Esophagus (tissue), 2 donors: ENCODE measurements around the gene BTF3. TPM values are rescaled to one million over a fixed set of nuclear protein-coding genes. Genes with fewer than 3 reads are reported as not detected.
"Not testable (repeated sequence)": the region's sequence is repeated elsewhere in the genome, so short reads cannot be mapped to it uniquely, and the experiment has no call there.

Experiments used
- H3K27ac ChIP-seq, 2 donors: one replicate each; pipeline ENCODE4 v1.5.1; 2013; ENCODE audit warnings: low read depth in 2 of 2, mild to moderate bottlenecking in 2 of 2, inconsistent platforms in 1 of 2, low read length in 1 of 2, moderate library complexity in 1 of 2
- H3K27me3 ChIP-seq, 2 donors: one replicate each; pipeline ENCODE4 v1.6.1; 2013; ENCODE audit warnings: low read length in 2 of 2, control low read depth in 1 of 2, mild to moderate bottlenecking in 1 of 2; ENCODE audit not compliant: insufficient read depth in 2 of 2, control insufficient read depth in 1 of 2
- H3K36me3 ChIP-seq, 2 donors: one replicate each; pipeline ENCODE4 v1.6.1; 2013; ENCODE audit warnings: low read length in 1 of 2; ENCODE audit not compliant: control insufficient read depth in 2 of 2, insufficient read depth in 2 of 2
- H3K4me1 ChIP-seq, 2 donors: one replicate each; pipeline ENCODE4 v1.6.1; 2013; ENCODE audit warnings: low read length in 1 of 2; ENCODE audit not compliant: control insufficient read depth in 2 of 2, insufficient read depth in 2 of 2
- H3K4me3 ChIP-seq, 2 donors: one replicate each; pipeline ENCODE4 v1.5.1; 2013; ENCODE audit warnings: low read length in 2 of 2, mild to moderate bottlenecking in 2 of 2, low read depth in 1 of 2, moderate library complexity in 1 of 2
- H3K9me3 ChIP-seq, 2 donors: one replicate each; pipeline ENCODE4 v1.6.1; 2013; ENCODE audit warnings: mild to moderate bottlenecking in 2 of 2, low read depth in 1 of 2, low read length in 1 of 2, moderate library complexity in 1 of 2; ENCODE audit not compliant: control insufficient read depth in 2 of 2, insufficient read depth in 1 of 2
- WGBS, 2 donors: extraction: QIAGEN DNeasy Blood & Tissue Kit; methylation state at CpG; one replicate each; pipeline ENCODE4 v1.1.7; 2013; 5-methylcytosine and 5-hydroxymethylcytosine counted together
- polyA plus RNA-seq, 2 donors: library from polyadenylated mRNA; stranded (reverse); fragments of 200-250 nt; gene quantifications; one replicate each; pipeline ENCODE4 v1.2.3, GENCODE V29; 2013
- donor health status: healthy with polysubstance abuse.
- donor health status: Bipolar disorder and iron deficiency.

BTF3 gene
- polyA plus RNA-seq, 2 donors: 542 to 770 TPM

DNA sequence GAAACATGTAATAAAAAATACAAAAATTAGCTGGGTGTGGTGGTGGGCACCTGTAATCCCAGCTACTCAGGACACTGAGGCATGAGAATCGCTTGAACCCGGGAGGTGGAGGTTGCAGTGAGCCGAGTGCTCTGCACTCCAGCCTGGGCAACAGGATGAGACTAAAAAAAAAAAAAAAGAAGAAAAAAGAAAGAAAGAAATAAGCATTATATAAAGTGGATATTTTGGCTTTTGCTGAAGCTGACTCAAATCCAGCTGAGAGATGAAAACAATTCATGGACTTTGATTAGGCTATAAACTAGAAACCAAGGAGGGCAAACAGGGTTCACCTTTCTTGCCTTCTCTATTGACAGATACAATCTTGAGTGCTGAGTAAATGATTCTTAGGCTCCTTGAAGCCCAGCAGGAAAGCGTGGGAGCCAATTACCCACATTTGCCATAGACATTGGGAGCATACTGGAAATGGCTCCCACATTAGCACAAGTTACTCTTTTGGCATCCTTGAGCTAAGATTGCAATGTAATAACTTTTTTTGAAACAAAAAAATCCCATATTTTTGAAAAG lies 2.4 kb upstream of the BTF3 start:
- no peaks in the 10 kb centered on the region for H3K27me3 ChIP-seq
- H3K4me1 ChIP-seq: no peaks in the 10 kb centered on the region
- no peaks in the 10 kb centered on the region for H3K36me3 ChIP-seq
- WGBS, 2 donors: 77 to 96% methylated on average over 4 of the region's 4 CpGs
- no peak overlapping the region for H3K4me3 ChIP-seq
- H3K9me3 ChIP-seq: no peaks in the 10 kb centered on the region
- no peak overlapping the region for H3K27ac ChIP-seq

DNA sequence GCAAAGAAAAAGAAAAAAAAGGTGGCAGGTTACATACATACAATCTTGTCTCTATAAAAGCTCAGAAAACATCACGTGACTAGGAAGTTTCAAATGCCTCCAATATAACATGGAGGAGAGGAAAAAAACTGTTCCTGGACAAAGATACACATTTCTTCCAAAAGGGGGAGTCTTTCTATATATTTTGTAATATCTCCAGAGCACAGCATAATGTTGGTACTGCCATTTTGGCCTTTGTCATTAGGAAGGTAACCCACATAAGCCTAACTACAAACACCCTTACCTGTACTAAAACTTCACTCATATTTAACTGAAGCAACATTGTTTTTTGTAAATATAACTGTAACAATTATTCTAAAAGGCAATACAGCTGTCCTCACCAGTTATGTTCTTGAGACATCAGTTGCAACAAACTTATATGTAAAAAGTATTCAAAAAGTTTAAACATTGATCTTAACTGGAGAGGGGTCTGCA lies 1.2 kb upstream of the BTF3 start:
- Histone ChIP-seq H3K9me3 (no peaks in the 10 kb centered on the region), H3K27me3 (no peaks in the 10 kb centered on the region), H3K4me3 (no peak overlapping the region), H3K4me1 (no peaks in the 10 kb centered on the region), H3K36me3 (peaks cover 0 to 3% of the 10 kb centered on the region in 2 donors), H3K27ac (peak overlapping the region in 1 of 2 donors; percentile 28)
- 43 to 57% methylated on average over 1 of the region's 1 CpG for WGBS, 2 donors

DNA sequence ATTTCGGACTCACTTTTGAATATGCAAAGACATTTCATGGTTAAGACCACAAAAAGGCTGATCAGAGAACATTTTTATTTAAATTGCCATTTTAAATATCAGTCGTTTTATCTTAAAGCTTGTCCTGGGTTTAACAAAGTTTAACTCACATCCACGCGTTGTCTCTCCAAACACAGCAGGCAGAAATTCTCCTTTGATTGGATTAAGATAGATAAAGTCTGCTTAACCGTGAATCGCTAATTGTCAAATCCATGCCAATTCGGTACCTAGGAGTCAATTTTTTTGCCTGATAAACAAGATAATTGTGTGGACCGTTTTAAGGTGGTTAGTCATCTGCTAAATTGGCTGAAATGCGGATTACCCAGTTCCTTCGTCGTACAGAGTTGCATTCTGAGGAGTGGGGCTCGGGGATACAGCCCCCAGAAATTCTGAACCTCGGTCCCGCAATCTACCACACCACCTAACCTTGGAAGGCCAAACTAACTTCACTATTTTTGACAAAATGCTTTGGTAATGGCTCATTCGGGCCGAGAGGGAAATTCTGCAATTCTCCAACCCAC lies 665 bp upstream of the BTF3 start:
- Histone ChIP-seq H3K27ac (peak overlapping the region; percentile 95 to 99), H3K4me3 (peak overlapping the region; percentile 96 to 98), H3K9me3 (no peaks in the 10 kb centered on the region), H3K36me3 (peaks cover 0 to 3% of the 10 kb centered on the region in 2 donors), H3K27me3 (no peaks in the 10 kb centered on the region), H3K4me1 (no peaks in the 10 kb centered on the region)
- WGBS, 2 donors: 31 to 41% methylated on average over 16 of the region's 16 CpGs

DNA sequence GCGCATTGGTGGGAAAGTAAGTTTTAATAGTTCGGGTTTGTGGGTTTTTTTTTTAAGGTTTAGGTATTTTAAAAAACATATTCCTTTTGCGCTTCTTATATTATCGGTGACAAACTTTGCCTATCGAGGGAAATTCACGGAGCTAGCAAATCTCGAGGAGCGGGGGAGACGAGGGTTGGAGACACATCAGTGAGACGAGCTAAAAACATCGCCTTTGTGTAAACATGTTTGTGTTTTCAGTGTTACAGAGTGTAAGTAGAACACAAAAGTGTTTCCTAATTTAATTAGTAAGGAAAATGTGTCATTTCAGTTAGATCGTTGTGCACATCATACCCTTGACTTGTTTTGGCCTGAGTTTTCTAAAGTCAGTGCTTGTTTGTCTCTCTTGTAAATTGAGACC lies 945 bp downstream of the BTF3 start:
- peak overlapping the region; percentile 96 to 98 for H3K4me3 ChIP-seq
- no peaks in the 10 kb centered on the region for H3K9me3 ChIP-seq
- no peaks in the 10 kb centered on the region for H3K27me3 ChIP-seq
- H3K27ac ChIP-seq: peak overlapping the region; percentile 95 to 99
- H3K36me3 ChIP-seq: peaks cover 6% of the 10 kb centered on the region in 2 donors
- 4% methylated on average over 12 of the region's 12 CpGs for WGBS, 2 donors
- no peaks in the 10 kb centered on the region for H3K4me1 ChIP-seq

DNA sequence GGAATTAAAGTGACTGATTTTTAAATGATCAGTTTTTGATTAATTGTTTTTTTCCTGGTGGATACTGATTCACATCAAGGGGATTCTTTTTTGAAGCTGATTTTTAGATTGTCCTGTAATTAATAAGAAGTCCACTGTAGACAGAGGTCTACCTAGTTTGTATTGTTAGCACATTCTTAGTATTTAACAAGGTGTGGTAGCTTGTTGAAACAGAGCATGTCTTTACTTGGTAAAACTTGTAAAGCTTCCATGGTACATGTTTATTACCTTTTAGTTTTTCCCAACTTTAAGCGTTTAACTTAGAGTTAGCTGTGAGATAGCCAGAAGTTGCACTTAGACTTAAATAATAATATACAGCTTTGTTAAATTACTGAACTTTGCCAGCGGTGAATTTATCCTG lies 1.5 kb downstream of the BTF3 start:
- Histone ChIP-seq H3K27me3 (no peaks in the 10 kb centered on the region), H3K9me3 (no peaks in the 10 kb centered on the region), H3K4me1 (no peaks in the 10 kb centered on the region), H3K27ac (no peak overlapping the region), H3K4me3 (peak overlapping the region in 1 of 2 donors; percentile 96), H3K36me3 (peaks cover 6% of the 10 kb centered on the region in 2 donors)
- 43 to 47% methylated on average over 2 of the region's 2 CpGs for WGBS, 2 donors

DNA sequence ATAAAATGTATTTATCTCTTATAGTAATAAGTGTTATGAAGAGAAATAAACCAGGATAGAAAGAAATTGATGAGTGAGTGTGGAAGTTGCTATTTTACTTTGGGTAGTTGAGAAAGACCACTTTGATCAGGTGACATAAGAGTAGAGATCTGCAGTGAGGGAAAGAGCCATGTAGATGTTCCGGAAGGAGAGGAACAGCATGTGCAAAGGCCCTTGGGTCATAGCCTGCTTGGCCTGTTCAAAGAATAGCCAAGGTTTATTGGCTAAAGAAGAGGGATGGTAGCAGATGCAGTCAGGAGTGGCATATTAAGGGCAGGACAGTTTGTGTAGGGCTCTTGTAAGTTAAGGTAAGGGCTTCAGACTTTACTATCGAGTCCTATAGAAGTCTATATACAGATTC lies 3.2 kb downstream of the BTF3 start:
- no peaks in the 10 kb centered on the region for H3K4me1 ChIP-seq
- peaks cover 6 to 7% of the 10 kb centered on the region in 2 donors for H3K36me3 ChIP-seq
- H3K4me3 ChIP-seq: no peak overlapping the region
- no peak overlapping the region for H3K27ac ChIP-seq
- WGBS, 2 donors: 96 to 98% methylated on average over 2 of the region's 2 CpGs
- H3K27me3 ChIP-seq: no peaks in the 10 kb centered on the region
- no peaks in the 10 kb centered on the region for H3K9me3 ChIP-seq

DNA sequence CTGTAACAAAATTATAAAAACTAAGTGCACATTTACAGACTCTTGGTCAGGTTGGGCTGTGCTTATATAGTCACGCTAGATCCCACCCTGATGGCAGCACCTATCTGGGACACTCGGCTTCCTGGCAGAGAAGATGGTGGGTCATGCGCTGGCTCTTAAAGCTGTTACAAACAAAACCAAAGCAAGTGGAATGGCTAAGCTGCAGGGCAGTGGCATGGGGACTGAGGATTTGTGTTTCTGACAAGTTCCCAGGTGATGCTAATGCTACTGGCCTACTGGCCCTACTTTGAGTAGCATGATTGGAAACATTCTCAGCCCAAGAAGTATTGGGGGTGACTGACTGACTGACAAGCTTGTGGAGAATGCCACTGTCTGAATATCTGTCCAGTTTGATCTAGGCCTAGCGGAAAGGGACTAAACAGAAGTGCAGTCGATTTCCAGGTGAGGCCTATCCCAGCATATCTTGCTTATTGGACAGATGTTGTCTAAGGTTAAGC lies 8.3 kb downstream of the BTF3 start:
- Histone ChIP-seq H3K4me3 (no peak overlapping the region), H3K27ac (peak overlapping the region in 1 of 2 donors; percentile 31), H3K36me3 (peaks cover 6 to 7% of the 10 kb centered on the region in 2 donors), H3K4me1 (no peaks in the 10 kb centered on the region), H3K27me3 (no peaks in the 10 kb centered on the region), H3K9me3 (no peaks in the 10 kb centered on the region)
- 85 to 88% methylated on average over 5 of the region's 5 CpGs for WGBS, 2 donors

DNA sequence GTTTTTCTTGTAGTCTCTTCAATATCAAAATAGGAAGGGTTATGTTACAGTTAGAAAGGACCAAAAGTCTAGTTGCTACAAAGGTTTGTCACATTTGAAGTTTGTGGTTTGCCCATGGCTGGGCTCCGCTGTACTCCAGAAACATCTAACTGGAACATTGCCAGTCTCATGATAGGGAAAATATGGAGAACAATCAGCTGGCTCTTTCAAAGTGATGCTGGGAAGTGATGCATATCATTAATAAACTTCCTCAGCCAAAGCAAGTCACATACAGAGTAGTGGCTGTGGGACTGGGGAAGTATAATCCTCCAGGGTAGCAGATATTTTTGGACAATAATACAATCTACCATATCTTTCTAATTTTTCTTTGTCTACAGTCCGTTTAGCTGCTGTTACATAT lies 8.8 kb downstream of the BTF3 start:
- H3K27ac ChIP-seq: no peak overlapping the region
- no peaks in the 10 kb centered on the region for H3K9me3 ChIP-seq
- H3K36me3 ChIP-seq: peaks cover 6% of the 10 kb centered on the region in 2 donors
- H3K4me3 ChIP-seq: no peak overlapping the region
- H3K27me3 ChIP-seq: no peaks in the 10 kb centered on the region
- no peaks in the 10 kb centered on the region for H3K4me1 ChIP-seq
- 43 to 48% methylated on average over 2 of the region's 2 CpGs for WGBS, 2 donors

DNA sequence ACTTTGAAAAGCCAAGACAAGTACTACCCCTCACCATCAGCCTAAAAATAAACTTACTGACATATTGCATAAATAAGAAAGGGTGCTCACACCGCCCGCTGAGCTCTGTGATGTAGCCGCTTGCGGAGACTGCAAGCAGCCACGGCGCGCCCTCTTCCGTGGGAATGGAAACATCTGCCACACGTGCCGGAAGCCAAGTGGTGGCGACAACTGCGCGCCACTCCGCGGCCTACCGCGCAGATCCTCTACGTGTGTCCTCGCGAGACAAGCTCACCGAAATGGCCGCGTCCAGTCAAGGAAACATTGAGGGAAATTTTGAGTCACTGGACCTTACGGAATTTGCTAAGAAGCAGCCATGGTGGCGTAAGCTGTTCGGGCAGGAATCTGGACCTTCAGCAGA lies 10.3 kb downstream of the BTF3 start:
- H3K9me3 ChIP-seq, H3K4me1 ChIP-seq, H3K36me3 ChIP-seq, H3K4me3 ChIP-seq, H3K27me3 ChIP-seq, H3K27ac ChIP-seq: not testable (repeated sequence)
- WGBS, 2 donors: 90 to 92% methylated on average over 26 of the region's 26 CpGs

DNA sequence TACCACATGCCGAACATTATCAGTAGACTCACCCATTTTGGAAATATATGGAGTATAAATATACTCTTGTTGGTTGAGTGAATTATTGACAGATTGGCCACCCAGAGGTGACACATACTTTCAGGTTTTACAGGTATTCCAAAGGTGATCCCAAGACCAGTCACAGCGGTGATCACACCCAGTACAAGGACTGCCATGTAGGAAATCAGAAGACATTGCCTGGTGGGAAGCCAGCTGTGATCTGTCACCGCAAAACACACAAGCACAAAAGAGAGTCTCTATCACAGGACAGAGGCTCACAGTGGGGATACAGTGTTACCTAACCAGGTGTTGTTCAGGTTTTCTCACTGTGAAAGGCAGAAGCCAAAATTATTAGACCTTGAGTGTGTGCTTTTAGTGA lies 15.8 kb downstream of the BTF3 start:
- no peaks in the 10 kb centered on the region for H3K36me3 ChIP-seq
- WGBS, 2 donors: 58 to 77% methylated on average over 3 of the region's 3 CpGs
- H3K4me3 ChIP-seq: no peak overlapping the region
- no peaks in the 10 kb centered on the region for H3K27me3 ChIP-seq
- H3K27ac ChIP-seq: peak overlapping the region; percentile 72 to 86
- no peaks in the 10 kb centered on the region for H3K9me3 ChIP-seq
- H3K4me1 ChIP-seq: peaks cover 0 to 3% of the 10 kb centered on the region in 2 donors
